Stimulated activated naive CD8-positive, alpha-beta T cell treated with anti-CD3 and anti-CD28 coated beads, Interleukin-15, Interleukin-2, amounts not matched to agents 100 ng/mL and 50 ng/mL, for 24 hours (primary cell): ENCODE data around the gene DIO1.
A peak's percentile ranks its signal among the peaks of the same experiment; 100 is the strongest.

ENCODE experiments used
- H3K27ac Mint-ChIP-seq: one replicate; pipeline ENCODE4 v1.8.0; 2021; ENCODE audit warnings: mild to moderate bottlenecking, mixed read lengths
- H3K27me3 Mint-ChIP-seq: one replicate; pipeline ENCODE4 v1.8.0; 2021; ENCODE audit warnings: mixed read lengths
- H3K36me3 Mint-ChIP-seq: one replicate; pipeline ENCODE4 v1.8.0; 2021; ENCODE audit warnings: low read depth, mixed read lengths
- H3K4me1 Mint-ChIP-seq: one replicate; pipeline ENCODE4 v1.8.0; 2021; ENCODE audit warnings: low read depth, mixed read lengths
- H3K4me3 Mint-ChIP-seq: one replicate; pipeline ENCODE4 v1.8.0; 2021; ENCODE audit warnings: mild to moderate bottlenecking, mixed read lengths
- H3K9me3 Mint-ChIP-seq: one replicate; pipeline ENCODE4 v1.8.0; 2021; ENCODE audit warnings: mixed read lengths

The DIO1 gene

GRCh38 chr1:53888681-53889080 is 5.3 kb upstream of the DIO1 start:
- H3K36me3 Mint-ChIP-seq, result peaks cover 12% of the 10 kb centered on the region
- H3K27ac Mint-ChIP-seq, result peak overlapping the region; percentile 43
- H3K4me1 Mint-ChIP-seq, result peaks cover 41% of the 10 kb centered on the region
- no peaks in the 10 kb centered on the region for H3K27me3 Mint-ChIP-seq
- H3K4me3 Mint-ChIP-seq, result peak overlapping the region; percentile 98
- H3K9me3 Mint-ChIP-seq, result no peaks in the 10 kb centered on the region

GRCh38 chr1:53889304-53890298 is 4.4 kb upstream of the DIO1 start, which contains the start of gene YIPF1:
YIPF1 (minus strand) TSS chr1:53889797; CDS start chr1:53888937, 860 bp downstream.
- peaks cover 51% of the 10 kb centered on the region for H3K4me1 Mint-ChIP-seq
- H3K27ac Mint-ChIP-seq, result peak within 1 kb of the TSS; percentile 98
- H3K27me3 Mint-ChIP-seq, result peaks cover 2% of the 10 kb centered on the region
- no peaks in the 10 kb centered on the region for H3K9me3 Mint-ChIP-seq
- peak within 1 kb of the TSS; percentile 98 for H3K4me3 Mint-ChIP-seq
- H3K36me3 Mint-ChIP-seq, result peaks cover 12% of the 10 kb centered on the region

- Mint-ChIP-seq H3K4me3 (peak overlapping the region; percentile 98), H3K4me1 (peaks cover 48% of the 10 kb centered on the region), H3K9me3 (no peaks in the 10 kb centered on the region), H3K27ac (peak overlapping the region; percentile 98), H3K36me3 (peaks cover 7% of the 10 kb centered on the region), H3K27me3 (peaks cover 6% of the 10 kb centered on the region)
These were observed 3.5 kb upstream of the DIO1 start for GRCh38 chr1:53890522-53890941.

- peaks cover 7% of the 10 kb centered on the region for H3K36me3 Mint-ChIP-seq
- H3K27ac Mint-ChIP-seq, result peak overlapping the region; percentile 98
- peaks cover 48% of the 10 kb centered on the region for H3K4me1 Mint-ChIP-seq
- H3K4me3 Mint-ChIP-seq, result no peak overlapping the region
- peaks cover 10% of the 10 kb centered on the region for H3K27me3 Mint-ChIP-seq
- H3K9me3 Mint-ChIP-seq, result no peaks in the 10 kb centered on the region
These were observed 3.0 kb upstream of the DIO1 start for GRCh38 chr1:53891018-53891417.

- H3K27me3 Mint-ChIP-seq, result peaks cover 10% of the 10 kb centered on the region
- H3K9me3 Mint-ChIP-seq, result no peaks in the 10 kb centered on the region
- H3K4me1 Mint-ChIP-seq, result peaks cover 48% of the 10 kb centered on the region
- peaks cover 6% of the 10 kb centered on the region for H3K36me3 Mint-ChIP-seq
- H3K27ac Mint-ChIP-seq, result no peak overlapping the region
- no peak overlapping the region for H3K4me3 Mint-ChIP-seq
These were observed 2.3 kb upstream of the DIO1 start for GRCh38 chr1:53891678-53892077.

GRCh38 chr1:53892911-53893310 is 1.1 kb upstream of the DIO1 start:
- Mint-ChIP-seq H3K4me3 (no peak overlapping the region), H3K27ac (no peak overlapping the region), H3K4me1 (peaks cover 46% of the 10 kb centered on the region)

GRCh38 chr1:53894644-53895043 is 657 bp downstream of the DIO1 start:
- Mint-ChIP-seq H3K36me3 (no peaks in the 10 kb centered on the region), H3K4me3 (no peak overlapping the region), H3K9me3 (no peaks in the 10 kb centered on the region), H3K4me1 (peaks cover 37% of the 10 kb centered on the region), H3K27ac (no peak overlapping the region), H3K27me3 (peaks cover 10% of the 10 kb centered on the region)

More at GRCh38 chr1:53892911-53893310, 1.1 kb upstream of the DIO1 start:
- no peaks in the 10 kb centered on the region for H3K36me3 Mint-ChIP-seq
- peaks cover 10% of the 10 kb centered on the region for H3K27me3 Mint-ChIP-seq
- no peaks in the 10 kb centered on the region for H3K9me3 Mint-ChIP-seq

- Mint-ChIP-seq H3K4me1 (peaks cover 31% of the 10 kb centered on the region), H3K9me3 (no peaks in the 10 kb centered on the region), H3K4me3 (no peak overlapping the region), H3K27ac (no peak overlapping the region), H3K36me3 (no peaks in the 10 kb centered on the region), H3K27me3 (peaks cover 10% of the 10 kb centered on the region)
These were observed 1.4 kb downstream of the DIO1 start for GRCh38 chr1:53895421-53895820.

GRCh38 chr1:53896635-53897229 is 2.7 kb downstream of the DIO1 start:
- Mint-ChIP-seq H3K9me3 (no peaks in the 10 kb centered on the region), H3K4me1 (peaks cover 18% of the 10 kb centered on the region), H3K4me3 (no peak overlapping the region), H3K36me3 (no peaks in the 10 kb centered on the region), H3K27me3 (peaks cover 10% of the 10 kb centered on the region), H3K27ac (no peak overlapping the region)

GRCh38 chr1:53899206-53899628 is 5.2 kb downstream of the DIO1 start:
- Mint-ChIP-seq H3K27ac (no peak overlapping the region), H3K36me3 (no peaks in the 10 kb centered on the region), H3K9me3 (no peaks in the 10 kb centered on the region), H3K4me3 (no peak overlapping the region), H3K27me3 (peaks cover 10% of the 10 kb centered on the region), H3K4me1 (peaks cover 5% of the 10 kb centered on the region)

GRCh38 chr1:53899708-53900107 is 5.7 kb downstream of the DIO1 start:
- H3K27me3 Mint-ChIP-seq, result peaks cover 8% of the 10 kb centered on the region
- H3K27ac Mint-ChIP-seq, result no peak overlapping the region
- H3K4me1 Mint-ChIP-seq, result no peaks in the 10 kb centered on the region
- H3K9me3 Mint-ChIP-seq, result no peaks in the 10 kb centered on the region
- H3K4me3 Mint-ChIP-seq, result no peak overlapping the region
- no peaks in the 10 kb centered on the region for H3K36me3 Mint-ChIP-seq

GRCh38 chr1:53902235-53903138 is 8.5 kb downstream of the DIO1 start:
- Mint-ChIP-seq H3K36me3 (no peaks in the 10 kb centered on the region), H3K9me3 (no peaks in the 10 kb centered on the region), H3K27me3 (no peaks in the 10 kb centered on the region), H3K27ac (no peak overlapping the region), H3K4me3 (no peak overlapping the region), H3K4me1 (no peaks in the 10 kb centered on the region)

GRCh38 chr1:53905509-53905908 is 11.5 kb downstream of the DIO1 start:
- H3K4me3 Mint-ChIP-seq, result no peak overlapping the region
- H3K9me3 Mint-ChIP-seq, result no peaks in the 10 kb centered on the region
- no peaks in the 10 kb centered on the region for H3K27me3 Mint-ChIP-seq
- no peaks in the 10 kb centered on the region for H3K36me3 Mint-ChIP-seq
- no peak overlapping the region for H3K27ac Mint-ChIP-seq
- no peaks in the 10 kb centered on the region for H3K4me1 Mint-ChIP-seq

- Mint-ChIP-seq H3K4me3 (no peak overlapping the region), H3K36me3 (no peaks in the 10 kb centered on the region), H3K27me3 (no peaks in the 10 kb centered on the region), H3K9me3 (no peaks in the 10 kb centered on the region), H3K27ac (no peak overlapping the region), H3K4me1 (no peaks in the 10 kb centered on the region)
These were observed 12.1 kb downstream of the DIO1 start for GRCh38 chr1:53906121-53906520.
